RPMI7951 (cell line): Measurements from ENCODE around the gene MED20. TPM values are rescaled to one million over a fixed set of nuclear protein-coding genes. Genes with fewer than 3 reads are reported as not detected.

Experiments
- DNase-seq: peaks from one replicate; pipeline ENCODE4 v3.0.0-alpha.2; 2012; ENCODE audit warnings: low read depth
- total RNA-seq: library from RNA; depleted of rRNA; stranded (reverse); fragments of >200 nt; shearing (Covaris generic); gene quantifications from 2 replicates; pipeline ENCODE4 v1.2.3, GENCODE V29; 2014

MED20 gene
- total RNA-seq, 1 experiment from 2014 or later = 24.2 TPM

GRCh38 chr6:41941280-41942066 is 20.5 kb upstream of the MED20 start, which contains the start of gene CCND3:
TSS of gene CCND3 (minus strand) at chr6:41941808. CDS start at chr6:41941649, 159 bp downstream.
- DNase-seq = peak; percentile 93

- DNase-seq = peak; percentile 36
Observed at GRCh38 chr6:41940759-41941279, 19.9 kb upstream of the MED20 start.

GRCh38 chr6:41939848-41940758 is 19.2 kb upstream of the MED20 start:
- DNase-seq = peak; percentile 32

DNA sequence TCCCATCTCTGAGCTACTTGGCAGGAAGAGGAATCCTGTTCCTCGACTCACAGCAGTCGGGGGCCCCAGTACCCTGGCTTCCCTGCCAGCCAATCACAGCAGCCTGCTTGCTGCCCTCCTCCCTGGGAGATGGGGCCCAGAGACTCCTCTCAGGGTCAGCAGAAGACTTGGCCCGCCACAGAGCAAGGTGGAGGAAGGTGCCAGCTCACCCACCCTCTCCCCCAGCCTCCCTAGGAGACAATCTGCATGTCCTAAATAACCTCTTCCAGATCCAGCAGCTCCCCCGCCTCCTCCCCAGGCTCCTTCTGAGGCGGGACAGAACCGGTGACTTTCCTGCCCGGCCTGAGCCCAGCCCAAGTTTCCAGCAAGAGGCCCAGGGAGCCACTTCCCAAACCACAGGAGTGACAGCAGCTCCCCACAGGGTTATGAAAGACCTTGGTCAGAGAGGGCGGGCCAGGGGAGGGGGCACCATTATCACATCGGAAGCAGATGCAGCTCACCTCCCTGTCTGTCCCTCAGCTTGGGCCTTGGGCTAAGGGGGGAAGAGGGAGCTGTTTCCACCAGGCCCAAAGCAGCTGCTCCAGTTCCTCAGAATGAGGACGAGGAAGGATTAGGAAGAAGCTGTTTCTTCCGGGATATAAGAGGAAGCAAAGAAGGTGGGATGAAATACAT is 18.4 kb upstream of the MED20 start:
- peak; percentile 65 for DNase-seq

GRCh38 chr6:41938590-41939175 is 17.7 kb upstream of the MED20 start:
- no peak for DNase-seq

- no peak for DNase-seq
Observed at GRCh38 chr6:41937861-41938574, 17.1 kb upstream of the MED20 start.

- DNase-seq = no peak
Observed at GRCh38 chr6:41937472-41937860, 16.5 kb upstream of the MED20 start.

DNA sequence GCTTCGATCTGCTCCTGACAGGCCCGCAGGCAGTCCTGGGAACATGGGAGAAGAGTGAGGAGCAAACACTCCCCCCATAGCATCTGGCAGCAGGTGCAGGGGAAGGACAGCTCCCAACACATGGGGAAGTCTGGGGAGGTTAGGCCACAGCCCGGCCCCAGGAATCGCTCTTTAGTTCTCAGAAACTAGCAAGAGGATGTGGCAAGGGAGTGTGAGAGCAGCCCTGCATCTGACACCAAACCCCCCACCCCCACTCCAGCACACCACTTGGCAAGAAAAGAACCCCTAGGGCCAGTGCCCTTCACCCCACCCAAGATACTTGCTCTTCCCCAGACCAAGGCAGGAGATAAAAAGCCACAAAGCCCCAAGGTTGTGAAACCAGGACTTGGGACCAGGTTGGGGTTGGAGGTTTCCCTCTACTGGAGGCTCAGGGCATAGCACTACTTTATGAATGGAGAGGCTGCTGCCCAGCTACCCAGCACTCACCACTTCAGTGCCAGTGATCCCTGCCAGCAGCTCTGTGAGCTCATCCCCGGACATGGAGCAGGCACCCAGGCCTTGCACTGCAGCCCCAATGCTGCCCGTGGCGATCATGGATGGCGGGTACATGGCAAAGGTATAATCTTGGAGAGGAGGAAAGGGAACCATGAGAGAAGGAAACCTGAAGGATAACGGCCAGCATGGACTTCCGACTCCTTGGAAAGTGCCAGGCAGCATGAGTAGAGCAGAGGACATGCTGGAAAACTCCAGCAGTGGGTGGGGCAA is 15.3 kb upstream of the MED20 start:
- peak; percentile 95 for DNase-seq

GRCh38 chr6:41935685-41936072 is 14.7 kb upstream of the MED20 start:
- DNase-seq = no peak

DNA sequence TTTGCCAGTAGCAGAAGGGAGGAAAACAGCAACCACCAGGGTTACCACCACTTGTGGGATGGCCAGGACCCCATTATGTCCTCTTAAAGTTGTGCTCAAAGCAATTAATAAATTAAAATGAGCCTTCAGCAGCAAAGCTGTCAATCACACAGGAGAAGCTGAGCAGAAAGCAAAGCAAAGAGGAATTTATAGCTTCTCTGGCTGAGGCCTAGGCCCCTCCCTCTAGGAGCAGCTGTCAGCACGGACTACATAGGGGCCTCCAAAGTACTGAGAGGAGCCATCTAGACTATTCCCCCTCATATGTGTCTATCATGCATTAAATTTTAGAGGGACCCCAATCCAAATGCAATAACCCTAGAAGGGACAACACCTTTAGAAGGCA is 14.2 kb upstream of the MED20 start:
- no peak for DNase-seq

GRCh38 chr6:41934278-41935192 is 13.6 kb upstream of the MED20 start:
- DNase-seq = no peak

DNA sequence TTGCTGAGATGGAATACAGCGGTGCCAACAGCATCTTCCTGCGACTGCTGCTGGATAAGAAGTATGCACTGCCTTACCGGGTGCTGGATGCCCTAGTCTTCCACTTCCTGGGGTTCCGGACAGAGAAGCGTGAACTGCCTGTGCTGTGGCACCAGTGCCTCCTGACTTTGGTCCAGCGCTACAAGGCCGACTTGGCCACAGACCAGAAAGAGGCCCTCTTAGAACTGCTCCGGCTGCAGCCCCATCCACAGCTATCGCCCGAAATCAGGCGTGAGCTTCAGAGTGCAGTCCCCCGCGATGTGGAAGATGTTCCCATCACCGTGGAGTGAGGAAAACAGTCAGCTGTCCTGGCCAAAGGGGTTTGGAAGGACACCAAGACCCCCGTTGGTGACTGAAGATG is 11.4 kb upstream of the MED20 start:
- no peak for DNase-seq

GRCh38 chr6:41931792-41932191 is 10.9 kb upstream of the MED20 start:
- DNase-seq = no peak

DNA sequence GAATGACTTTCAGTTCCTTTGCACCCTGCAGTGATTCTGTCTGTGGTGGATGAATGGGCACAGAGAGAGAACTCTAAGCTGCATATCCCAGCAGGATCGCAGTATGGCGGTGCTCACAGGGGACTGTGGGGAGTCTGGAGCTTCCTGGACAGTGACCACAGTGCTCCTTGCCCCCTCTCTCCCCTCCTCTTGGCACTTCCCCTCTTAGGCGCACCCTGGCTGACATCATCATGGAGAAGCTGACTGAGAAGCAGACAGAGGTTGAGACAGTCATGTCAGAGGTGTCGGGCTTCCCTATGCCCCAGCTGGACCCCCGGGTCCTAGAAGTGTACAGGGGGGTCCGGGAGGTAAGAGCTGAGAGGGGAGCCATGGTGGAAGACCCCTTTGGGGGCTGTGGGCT is 9.0 kb upstream of the MED20 start:
- DNase-seq = no peak

GRCh38 chr6:41927253-41927652 is 6.3 kb upstream of the MED20 start:
- DNase-seq = no peak

- no peak for DNase-seq
Observed at GRCh38 chr6:41922154-41922553, 1.2 kb upstream of the MED20 start.

- no peak for DNase-seq
Observed at GRCh38 chr6:41921712-41921998, 716 bp upstream of the MED20 start.

DNA sequence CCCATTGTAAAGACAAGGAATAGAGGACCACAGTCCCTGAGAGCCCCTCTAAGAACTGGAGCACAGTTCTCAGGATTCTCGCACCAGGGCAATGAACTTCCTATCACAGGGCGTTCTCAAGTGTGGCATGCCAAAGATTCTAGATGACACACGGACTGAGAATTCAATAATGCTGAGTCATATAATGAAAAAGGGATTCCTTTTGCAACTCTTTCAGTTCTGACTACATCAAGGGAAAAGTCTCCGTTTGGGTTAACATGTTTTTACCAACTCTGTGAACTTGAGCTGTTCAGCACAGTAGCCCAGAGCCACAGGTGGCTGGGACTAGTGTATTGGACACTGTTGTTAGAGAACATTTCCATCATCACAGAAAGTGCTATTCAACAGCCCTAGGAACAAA is 3.4 kb downstream of the MED20 start:
- DNase-seq = peak; percentile 91

DNA sequence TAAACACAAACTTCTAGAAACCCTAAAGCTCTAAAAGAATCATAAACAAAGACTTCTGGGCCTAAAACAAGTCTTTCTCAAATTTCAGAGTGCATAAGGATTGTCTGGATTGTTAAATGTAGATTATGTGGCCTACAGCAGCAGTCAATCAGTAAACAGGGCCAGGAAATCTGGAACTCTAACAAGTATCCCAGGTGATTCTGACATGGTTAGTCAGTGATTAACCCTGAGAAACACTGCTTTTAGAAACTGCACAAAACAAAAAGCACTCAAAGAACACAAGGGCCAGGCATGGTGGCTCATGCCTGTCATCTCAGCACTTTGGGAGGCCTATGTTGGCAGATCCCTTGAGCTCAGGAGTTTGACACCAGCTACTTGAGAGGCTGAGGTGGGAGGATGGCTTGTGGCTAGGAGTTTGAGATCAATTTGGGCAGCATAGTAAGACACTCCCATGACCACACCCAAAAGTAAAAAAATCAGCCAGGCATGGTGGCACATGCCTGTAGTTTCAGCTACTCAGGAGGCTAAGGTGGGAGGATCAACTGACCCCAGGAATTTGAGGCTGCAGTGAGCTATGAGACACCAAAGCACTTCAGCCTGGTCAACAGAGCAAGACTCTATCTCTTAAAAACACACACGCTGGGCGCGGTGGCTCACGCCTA is 5.9 kb downstream of the MED20 start:
- DNase-seq = no peak
